GM19023 (cell line): ENCODE results near the gene HTT.
A peak's percentile ranks its signal among the peaks of the same experiment; 100 is the strongest.

Source experiments
- ATAC-seq: cut with Tn5 transposase; IDR thresholded peaks from one replicate; pipeline ENCODE4 v1.9.1; 2021; ENCODE audit warnings: mild to moderate bottlenecking, moderate library complexity; ENCODE audit not compliant: unreplicated experiment

The HTT gene

DNA sequence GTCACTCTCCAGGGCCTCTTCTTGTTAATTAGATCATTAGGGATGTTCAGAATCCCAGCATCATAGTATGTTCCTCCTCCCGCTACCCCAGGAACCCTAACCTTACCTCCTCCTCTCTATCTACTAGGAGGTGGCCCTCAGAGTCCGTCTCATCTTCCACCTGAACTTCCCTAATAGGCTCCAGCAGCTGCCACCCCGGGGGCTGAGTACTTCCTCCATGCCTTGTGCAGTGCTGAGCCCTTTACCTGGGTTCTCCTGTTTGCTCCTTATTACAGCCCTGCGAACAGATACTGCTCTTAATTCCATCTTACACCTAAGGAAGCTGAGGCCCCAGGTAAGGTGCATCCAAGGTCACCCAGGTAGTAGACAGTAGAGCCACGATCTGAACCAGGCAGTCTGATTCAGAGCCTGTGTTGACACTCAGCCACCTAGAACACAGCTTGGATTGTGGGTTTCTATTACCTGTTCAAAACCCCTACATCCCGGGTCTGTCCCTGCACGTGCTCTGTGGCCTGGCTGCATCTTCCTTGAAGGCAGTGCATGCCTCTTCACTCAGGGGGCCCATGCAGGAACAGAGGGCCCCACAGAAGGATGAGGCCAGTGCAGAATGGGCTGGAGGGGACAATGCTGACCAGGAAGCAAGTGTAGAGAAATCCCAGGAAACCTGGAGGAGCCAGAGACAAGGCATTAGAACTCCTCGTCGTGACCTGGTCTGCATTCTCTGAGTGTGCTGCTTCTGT lies 123.1 kb downstream of the HTT start:
- ATAC-seq: no peak

DNA sequence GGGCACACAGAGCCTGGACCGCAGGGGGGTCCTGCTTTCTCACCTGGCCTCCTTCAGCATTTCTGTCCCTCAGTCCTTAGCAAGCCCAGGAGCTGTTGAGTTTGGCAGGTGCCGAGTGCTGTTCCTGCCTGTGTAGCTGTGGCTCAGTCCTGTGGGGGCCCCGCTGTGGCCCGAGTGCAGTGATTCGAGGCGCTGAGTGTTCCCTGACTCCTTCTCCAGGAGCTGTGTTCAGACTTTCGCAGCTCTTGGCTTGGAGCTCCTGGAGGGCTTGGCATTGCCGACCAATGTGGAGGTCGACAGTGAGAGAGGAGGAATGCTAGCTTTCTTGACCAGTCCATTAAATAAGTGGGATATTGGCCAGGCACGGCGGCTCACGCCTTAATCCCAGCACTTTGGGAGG lies 124.4 kb downstream of the HTT start:
- no peak for ATAC-seq

DNA sequence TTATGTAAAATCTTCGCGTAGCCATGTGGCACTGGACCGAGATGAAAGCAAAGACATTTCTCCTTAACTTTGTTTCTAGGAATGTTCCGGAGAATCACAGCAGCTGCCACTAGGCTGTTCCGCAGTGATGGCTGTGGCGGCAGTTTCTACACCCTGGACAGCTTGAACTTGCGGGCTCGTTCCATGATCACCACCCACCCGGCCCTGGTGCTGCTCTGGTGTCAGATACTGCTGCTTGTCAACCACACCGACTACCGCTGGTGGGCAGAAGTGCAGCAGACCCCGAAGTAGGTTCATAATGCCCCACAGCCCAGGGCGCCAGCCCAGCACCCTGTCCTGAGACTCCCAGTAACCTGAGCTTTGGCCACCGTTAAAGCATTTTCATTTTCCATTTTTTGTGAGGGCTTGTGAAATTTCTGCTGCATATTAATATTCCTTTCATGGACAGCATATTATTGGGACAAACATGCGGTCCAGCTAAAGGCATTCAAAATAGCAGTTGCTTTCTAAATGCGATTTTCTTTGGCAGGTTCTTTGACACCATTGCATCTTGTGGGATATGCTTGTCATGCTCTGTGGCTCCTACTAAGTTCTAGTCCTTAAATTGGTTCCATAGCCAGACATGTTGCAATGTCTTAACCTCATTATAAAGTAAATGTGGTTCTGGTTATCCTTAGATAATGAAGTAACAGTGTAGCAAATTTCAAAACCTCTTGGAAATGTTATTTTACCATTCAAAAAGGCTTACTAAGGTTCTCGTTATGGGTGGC lies 125.4 kb downstream of the HTT start:
- no peak for ATAC-seq

DNA sequence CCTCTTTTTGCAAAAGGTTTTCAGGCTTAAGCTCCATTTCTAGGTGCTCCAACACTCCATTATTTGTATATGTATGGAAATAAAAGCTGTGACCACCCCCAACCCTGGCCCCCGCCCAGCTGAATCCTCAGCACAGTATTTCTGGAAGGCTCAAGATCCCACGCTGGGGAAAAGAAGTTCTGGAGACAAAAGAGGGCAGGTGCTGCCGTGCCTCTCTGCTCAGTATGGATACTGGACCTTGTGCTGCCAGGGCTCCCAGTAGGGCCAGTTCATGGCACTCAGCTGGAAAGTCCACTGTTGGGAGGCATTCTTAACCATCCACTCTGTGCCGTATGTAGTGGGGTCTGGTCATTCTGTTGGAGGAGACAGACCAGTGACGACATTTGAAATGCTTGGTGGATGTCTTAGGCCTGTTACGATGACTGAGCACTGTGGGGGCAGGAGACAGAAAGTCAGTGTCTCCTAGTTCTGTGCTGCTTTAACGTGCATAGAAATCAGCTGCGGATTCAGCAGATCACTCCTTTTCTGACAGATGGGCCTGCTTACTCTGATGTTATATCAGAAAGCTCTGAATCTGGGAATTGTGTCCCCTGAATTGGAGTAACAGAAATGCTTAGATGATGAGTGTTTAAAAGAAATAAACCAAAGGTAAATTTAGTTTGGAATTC lies 126.1 kb downstream of the HTT start:
- ATAC-seq: no peak

DNA sequence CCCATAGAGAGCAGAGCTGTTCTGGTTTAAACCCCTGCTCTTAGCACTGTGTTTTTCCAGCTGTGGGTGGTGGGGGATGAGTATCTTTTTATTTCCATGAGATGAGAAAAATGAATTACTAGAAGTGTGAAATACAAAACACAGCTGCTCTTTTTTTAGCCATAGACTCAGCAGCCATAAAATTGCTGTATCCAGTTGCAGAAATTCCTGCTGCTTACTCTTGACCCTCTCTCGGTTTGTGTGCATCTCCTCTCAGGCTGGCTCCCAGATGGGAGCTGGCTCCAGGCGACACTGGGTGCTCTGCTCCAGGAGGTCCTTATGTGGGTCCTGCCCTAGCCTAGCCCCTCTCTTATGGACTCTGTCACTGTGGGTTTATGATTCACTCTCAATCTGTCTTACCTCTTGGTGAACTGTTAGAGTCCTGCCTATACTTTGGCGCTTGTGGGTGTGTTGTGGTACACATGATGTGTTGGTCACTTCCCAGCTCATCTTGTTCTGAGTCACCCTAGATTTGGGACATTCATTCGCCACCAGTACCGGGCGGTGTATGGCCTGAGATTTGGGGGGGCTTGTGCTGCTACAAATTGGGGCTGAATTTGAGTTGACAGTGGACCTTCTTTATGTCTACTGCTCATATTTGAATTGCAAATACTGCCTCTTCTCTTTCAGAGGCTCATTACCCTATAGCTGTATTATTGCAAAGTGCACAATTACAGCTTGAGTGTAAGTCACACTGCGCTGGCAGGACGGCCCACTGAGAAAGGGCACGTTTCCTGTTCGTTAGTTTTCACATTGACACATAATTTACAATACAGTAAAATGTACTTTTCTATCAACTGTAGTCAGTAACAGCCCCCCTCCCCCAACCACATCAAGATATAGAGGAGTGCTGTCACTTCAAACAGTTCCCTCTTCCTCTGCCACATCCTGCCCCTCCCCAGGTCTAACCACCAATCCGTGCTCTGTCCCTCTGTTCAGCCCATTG lies 127.5 kb downstream of the HTT start:
- peak; percentile 66 for ATAC-seq

DNA sequence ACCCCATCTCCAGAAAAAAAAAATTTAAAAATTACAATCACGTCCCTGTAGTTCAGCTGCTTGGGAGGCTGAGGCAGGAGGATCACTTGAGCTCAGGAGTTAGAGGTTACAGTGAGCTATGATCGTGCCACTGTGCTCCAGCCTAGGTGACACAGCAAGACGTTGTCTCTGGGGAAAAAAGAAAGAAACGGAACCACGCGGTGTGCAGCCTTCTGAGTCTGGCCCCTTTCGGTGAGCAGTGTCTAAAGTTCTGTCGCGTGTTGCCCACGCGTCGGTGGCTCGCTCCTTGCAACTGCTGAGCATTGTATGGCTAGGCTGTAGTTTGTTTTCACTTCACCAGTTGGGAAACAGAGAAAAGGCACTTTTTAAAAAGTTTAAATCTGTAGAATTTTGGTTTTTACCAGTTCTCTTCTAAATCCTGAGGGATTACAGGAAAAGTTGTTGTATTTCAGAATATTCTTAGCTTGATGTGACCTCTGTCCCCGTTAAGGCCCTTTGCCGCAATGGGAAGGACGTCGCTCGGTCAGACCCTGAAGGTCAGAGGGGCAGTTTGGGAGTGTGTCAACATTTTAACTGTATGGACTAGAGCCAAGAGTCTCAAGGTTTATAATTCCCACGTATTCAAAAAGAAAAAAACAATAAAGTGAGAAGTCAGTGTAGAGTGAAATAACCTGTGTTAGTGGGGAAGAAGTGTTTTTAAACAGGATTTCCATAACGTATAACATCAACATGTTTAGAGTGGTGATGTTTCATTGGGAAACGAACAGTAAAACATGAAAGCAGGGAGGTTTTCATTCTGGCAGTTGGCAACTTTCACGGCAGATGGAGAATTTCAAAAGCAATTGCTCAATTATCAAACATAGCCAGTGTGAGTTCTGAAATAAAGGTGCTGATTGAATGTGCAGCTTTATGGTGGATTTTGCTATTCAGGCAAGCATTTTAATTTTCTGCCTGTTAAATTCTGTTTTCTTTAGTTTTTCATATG lies 128.6 kb downstream of the HTT start:
- no peak for ATAC-seq

DNA sequence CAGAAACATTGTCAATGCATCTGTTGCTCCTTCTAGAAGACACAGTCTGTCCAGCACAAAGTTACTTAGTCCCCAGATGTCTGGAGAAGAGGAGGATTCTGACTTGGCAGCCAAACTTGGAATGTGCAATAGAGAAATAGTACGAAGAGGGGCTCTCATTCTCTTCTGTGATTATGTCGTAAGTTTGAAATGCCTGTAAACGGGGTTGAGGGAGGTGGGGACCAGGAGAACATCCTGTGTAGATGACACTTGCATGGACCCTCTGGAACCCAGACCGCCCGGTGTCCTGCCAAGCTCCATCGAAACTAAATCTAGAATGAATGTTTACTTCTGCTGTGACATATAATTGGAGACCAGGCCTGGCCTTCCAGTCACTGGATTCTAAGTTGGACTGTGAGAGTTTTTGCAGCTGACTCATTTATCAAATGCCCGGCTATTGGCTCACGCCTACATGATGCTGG lies 129.5 kb downstream of the HTT start:
- no peak for ATAC-seq

DNA sequence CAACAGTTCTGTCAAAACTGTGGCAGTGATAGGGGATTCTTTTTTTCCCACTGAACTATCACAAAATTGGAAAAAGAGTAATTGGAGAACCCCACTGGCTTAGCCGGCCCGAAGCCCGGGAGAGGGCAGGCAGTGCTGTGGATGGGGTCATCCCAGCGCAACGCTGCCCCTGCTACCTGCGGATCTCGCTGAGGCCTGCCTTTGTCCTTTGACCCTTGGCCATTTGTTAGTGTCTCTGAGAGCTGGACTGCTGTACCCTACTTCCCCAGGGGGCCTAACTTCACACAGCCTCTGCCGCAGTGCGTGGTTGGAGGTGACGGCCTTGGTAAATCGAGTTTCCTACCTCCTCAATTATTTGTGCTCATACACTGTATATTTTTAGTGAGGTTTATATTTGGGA lies 131.5 kb downstream of the HTT start:
- ATAC-seq: no peak

DNA sequence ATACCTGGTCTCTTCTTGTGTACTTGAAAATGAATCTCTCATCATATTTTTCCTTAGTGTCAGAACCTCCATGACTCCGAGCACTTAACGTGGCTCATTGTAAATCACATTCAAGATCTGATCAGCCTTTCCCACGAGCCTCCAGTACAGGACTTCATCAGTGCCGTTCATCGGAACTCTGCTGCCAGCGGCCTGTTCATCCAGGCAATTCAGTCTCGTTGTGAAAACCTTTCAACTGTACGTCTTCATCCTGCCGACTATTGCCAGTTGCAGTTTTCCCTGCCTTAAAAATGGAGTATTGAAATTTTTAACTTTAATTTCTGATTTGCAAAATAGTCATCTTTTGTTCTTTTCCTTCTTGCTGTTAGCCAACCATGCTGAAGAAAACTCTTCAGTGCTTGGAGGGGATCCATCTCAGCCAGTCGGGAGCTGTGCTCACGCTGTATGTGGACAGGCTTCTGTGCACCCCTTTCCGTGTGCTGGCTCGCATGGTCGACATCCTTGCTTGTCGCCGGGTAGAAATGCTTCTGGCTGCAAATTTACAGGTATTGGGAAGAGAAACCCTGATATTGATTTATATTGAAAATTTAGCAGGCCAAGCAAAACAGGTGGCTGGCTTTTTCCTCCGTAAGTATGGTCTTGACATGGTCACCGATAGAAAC lies 132.1 kb downstream of the HTT start:
- ATAC-seq: no peak

DNA sequence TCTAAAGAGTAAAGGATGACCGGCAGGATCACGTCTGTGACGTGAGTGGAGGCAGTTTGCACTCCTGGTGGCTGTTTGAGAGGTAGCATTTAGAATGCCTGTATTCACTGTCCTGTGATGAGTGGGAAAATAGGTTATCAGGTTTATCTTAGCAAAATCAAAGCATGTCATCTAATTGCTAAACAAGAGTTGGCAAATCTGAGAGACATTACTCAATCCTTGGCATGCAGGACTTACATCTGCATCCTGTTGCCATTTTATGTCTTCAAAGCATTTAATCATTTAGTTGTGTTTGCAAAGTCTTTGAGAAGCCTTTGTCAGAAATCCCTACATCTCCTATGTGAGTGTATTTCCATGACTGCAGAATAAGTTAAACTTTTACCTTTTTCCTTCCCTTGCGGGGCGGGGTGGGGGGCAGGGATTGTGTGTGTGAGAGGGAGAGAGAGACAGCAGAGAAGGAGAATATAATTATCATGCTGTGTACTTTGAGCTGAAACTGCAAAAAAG lies 133.1 kb downstream of the HTT start:
- ATAC-seq: no peak

DNA sequence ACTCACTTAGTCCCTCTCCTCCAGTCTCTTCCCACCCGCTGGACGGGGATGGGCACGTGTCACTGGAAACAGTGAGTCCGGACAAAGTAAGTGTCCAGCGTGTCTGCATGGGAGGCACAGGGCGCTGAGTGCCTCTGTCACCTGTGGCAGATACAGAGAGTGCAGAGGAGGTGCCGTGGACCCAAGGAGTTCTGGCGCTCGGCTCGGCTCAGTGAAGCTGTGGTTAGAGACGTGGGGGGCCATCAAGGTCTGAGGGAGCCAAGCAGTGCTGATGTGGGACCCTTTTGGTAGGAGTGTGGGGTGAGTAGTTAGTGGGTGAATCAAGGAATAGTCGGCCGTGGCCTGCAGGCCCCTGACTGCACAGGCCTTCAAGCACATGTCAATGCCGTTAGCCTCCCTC lies 134.3 kb downstream of the HTT start:
- ATAC-seq: no peak

DNA sequence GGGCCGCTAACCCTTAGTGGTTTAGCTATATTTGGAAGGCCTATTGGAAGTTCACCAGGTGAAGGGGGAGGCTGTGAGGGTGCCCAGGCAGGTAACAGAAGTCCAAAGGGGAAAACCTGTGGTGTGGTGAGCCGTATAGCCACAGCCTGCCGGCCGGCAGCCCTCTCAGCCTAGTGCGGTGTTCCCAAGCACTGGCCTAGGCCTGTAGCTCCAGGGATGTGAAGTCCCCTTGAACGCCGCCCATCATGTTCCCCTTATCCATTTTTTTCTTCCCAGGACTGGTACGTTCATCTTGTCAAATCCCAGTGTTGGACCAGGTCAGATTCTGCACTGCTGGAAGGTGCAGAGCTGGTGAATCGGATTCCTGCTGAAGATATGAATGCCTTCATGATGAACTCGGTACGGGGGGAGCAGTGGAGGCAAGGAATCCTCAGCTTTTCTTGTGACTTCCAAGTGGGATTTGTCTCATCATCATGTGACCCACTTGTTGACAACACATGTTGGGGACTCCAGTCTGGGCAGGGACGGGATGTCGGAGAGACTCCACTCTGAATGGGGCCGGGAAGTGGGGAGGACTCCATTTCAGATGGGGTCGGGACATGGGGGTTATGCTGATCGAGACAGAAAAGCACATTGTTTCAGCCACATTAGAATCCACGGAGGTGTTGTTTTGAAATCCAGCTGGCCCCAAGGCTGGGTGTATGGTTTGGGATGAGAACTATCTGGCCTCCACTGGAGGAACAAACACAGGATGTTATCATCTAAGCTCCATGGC lies 135.3 kb downstream of the HTT start:
- no peak for ATAC-seq

DNA sequence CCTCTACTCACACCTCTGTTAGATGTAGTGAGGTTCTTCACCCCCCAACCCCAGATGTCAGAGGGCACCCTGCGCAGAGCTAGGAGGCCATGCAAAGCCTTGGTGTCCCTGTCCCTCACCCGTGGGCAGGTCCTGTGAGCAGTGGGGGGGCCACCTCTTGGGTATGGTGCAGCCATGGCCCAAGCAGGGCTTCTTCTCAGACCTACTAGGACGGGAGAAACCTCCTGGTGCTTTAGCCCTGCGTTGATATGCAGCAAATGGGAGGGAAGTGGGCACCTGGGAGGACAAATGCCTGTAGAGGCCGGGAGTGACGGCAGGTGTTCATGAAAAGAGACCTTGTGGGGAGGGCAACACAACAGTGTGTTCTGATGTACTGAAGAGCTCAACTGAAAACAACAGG lies 136.0 kb downstream of the HTT start:
- ATAC-seq: no peak

DNA sequence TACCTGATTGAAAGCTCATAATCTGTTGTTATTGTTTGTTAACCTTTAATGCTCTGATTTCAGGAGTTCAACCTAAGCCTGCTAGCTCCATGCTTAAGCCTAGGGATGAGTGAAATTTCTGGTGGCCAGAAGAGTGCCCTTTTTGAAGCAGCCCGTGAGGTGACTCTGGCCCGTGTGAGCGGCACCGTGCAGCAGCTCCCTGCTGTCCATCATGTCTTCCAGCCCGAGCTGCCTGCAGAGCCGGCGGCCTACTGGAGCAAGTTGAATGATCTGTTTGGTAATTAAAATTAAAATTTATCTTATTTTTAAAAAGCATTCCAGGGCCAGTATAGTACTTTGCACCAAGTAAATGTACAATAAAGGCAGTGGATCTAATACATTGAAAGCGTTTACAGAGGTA lies 137.4 kb downstream of the HTT start:
- ATAC-seq: no peak

DNA sequence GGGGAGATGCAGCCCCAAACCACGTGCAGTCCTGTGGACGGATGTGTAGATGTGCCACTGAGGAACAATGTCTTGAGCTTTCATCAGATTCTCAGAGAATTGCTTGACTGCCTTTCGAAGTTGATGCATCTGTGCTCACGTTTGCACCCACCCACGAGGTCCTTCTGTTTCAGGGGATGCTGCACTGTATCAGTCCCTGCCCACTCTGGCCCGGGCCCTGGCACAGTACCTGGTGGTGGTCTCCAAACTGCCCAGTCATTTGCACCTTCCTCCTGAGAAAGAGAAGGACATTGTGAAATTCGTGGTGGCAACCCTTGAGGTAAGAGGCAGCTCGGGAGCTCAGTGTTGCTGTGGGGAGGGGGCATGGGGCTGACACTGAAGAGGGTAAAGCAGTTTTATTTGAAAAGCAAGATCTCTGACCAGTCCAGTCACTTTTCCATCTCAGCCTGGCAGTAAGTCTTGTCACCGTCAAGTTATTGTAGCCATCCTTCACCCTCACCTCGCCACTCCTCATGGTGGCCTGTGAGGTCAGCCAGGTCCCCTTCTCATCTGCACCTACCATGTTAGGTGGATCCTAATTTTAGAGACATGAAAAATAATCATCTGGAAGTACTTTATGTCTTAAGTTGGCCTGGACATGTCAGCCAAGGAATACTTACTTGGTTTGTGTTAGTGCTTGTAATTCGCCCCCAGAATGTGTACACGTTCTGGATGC lies 138.1 kb downstream of the HTT start:
- no peak for ATAC-seq

DNA sequence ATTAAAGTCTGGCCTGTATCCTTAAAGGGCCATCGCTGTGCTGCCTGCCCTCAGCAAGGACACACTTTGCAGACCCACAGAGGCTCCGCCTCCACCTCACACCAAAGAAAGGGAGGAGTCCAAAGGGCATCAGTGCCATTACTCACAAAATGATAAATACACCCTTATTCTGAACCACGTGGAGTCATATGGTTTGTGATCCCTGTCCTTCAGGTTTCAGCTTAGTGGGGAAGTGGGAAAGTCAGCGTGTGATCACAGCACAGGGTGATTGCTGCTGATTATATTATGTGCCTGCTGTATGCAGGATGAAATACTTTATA lies 138.6 kb downstream of the HTT start:
- ATAC-seq: no peak

DNA sequence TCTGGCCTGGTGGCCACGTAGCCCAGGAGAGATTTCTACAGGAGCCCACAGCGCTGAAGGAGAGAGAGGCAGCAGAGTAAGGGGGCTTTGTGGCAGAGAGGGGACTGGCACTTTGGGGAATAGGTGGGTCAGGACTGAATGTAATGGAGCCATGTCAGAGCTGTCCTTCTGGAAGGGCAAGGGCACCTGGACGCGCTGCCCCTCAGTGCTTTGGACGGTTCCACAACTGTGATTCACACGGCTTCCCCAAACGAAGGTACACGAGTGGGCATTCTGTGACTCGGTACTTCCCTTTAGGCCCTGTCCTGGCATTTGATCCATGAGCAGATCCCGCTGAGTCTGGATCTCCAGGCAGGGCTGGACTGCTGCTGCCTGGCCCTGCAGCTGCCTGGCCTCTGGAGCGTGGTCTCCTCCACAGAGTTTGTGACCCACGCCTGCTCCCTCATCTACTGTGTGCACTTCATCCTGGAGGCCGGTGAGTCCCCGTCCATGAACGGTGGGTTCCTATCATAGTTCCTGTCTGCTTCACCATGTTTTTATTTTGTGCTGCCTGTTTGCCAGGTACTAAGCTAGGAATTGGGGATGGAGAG lies 139.3 kb downstream of the HTT start:
- no peak for ATAC-seq
